Stimulated activated CD8-positive, alpha-beta memory T cell treated with anti-CD3 and anti-CD28 coated beads, Interleukin-4, amount 100 ng/mL, for 48 hours (primary cell): Measurements from ENCODE around the gene PPRC1.

Experiments used
- DNase-seq: peaks from one replicate; pipeline ENCODE4 v3.0.0-alpha.2; 2020

PPRC1 gene, protein sequence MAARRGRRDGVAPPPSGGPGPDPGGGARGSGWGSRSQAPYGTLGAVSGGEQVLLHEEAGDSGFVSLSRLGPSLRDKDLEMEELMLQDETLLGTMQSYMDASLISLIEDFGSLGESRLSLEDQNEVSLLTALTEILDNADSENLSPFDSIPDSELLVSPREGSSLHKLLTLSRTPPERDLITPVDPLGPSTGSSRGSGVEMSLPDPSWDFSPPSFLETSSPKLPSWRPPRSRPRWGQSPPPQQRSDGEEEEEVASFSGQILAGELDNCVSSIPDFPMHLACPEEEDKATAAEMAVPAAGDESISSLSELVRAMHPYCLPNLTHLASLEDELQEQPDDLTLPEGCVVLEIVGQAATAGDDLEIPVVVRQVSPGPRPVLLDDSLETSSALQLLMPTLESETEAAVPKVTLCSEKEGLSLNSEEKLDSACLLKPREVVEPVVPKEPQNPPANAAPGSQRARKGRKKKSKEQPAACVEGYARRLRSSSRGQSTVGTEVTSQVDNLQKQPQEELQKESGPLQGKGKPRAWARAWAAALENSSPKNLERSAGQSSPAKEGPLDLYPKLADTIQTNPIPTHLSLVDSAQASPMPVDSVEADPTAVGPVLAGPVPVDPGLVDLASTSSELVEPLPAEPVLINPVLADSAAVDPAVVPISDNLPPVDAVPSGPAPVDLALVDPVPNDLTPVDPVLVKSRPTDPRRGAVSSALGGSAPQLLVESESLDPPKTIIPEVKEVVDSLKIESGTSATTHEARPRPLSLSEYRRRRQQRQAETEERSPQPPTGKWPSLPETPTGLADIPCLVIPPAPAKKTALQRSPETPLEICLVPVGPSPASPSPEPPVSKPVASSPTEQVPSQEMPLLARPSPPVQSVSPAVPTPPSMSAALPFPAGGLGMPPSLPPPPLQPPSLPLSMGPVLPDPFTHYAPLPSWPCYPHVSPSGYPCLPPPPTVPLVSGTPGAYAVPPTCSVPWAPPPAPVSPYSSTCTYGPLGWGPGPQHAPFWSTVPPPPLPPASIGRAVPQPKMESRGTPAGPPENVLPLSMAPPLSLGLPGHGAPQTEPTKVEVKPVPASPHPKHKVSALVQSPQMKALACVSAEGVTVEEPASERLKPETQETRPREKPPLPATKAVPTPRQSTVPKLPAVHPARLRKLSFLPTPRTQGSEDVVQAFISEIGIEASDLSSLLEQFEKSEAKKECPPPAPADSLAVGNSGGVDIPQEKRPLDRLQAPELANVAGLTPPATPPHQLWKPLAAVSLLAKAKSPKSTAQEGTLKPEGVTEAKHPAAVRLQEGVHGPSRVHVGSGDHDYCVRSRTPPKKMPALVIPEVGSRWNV (N-terminal part only)

GRCh38 chr10:102132563-102133372 lies at the start of gene PPRC1:
TSS of gene PPRC1 (plus strand) at chr10:102133040. CDS start at chr10:102133069, 29 bp downstream.
- peak; percentile 96 for DNase-seq

DNA sequence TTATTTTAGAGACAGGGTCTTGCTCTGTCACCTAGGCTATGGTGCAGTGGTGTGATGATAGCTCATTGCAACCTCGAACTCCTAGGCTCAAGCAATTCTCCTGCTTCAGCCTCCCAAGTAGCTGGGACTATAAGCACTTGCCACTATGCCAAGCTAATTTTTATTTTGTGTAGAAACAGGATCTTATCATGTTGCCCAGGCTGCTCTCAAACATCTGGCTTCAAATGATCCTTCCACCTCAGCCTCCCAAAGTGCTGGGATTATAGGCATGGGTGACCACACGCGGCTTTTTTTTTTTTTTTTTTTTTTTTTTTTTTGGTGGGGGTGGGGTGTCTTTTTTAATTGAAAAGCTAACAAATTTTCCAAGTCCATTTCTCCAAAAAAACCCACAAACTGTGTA lies 49.3 kb upstream of the PPRC1 start:
- DNase-seq: no peak

DNA sequence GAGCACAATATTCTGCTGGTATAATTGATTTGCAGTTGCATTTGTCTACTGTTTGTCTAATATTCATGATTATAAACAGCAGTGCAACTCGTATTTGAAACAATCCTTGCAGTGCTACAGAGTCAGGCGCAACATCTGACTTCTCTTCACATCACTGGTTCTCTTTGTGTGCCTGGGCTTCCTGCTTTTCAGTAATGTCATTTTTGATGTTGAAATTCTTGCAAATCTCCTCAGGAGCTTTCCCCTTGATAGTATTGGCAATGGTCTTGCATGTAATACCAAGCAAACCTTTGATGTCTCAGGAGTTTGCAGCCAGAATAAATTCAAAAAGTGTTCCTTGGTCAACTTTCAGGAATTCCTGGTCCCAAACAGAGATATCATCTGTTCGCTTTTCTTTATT lies 47.5 kb upstream of the PPRC1 start:
- no peak for DNase-seq

DNA sequence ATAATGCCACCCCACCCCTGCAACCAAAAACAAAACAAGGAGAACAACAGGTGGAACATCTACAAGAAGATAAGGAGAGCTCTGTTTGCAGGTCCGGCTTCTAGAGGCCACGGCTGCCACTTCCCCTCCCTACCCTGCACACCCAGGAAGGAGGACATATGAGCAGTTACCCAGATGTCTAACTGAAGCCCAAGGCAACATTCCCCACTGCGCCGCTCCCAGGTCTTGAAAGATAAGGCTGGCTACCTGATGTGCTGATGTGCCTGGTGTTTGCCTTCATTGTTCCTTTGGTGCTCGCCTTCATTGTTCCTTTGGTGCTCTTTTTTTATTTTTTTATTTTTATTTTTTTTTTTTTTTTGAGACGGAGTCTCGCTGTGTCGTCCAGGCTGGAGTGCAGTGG lies 46.6 kb upstream of the PPRC1 start:
- DNase-seq: no peak

GRCh38 chr10:102090772-102091171 lies 42.1 kb upstream of the PPRC1 start:
- no peak for DNase-seq

DNA sequence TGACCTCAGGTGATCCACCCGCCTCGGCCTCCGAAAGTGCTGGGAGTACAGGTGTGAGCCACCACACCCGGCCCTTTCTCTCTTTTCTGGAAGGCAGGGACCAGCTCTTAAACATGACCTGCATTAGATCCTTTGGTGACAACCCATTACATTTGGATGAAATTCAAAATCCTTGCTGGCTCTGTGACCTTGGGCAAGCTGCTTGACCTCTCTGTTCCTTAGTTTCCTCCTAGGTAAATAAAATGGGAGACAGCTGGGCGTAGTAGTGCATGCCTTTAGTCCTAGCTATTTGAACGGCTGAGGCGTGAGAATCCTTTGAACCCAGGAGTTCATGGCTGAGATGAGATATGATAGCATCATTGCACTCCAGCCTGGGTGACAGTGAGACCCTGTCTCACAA lies 36.4 kb upstream of the PPRC1 start:
- no peak for DNase-seq

- no peak for DNase-seq
Measured at GRCh38 chr10:102101152-102101551, 31.7 kb upstream of the PPRC1 start.

DNA sequence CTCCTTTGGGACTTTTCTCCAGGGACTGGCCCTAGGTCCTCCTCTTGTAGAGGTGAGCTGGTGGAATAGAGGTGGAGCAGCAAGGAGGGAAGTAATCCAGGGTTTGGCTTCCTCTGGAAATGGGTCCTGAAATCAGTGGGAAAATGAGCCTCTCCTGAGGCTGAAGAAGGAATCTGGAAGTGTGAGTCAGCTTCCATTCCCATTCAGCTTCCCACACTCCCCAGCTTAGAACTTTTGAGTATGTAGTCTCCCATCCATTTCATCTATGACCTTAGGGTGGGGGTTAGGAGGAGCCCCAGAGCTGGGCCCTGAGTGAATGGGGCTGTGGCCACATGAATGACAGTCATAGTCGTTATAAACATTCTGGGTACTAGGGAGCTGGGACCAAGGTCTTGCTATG lies 30.4 kb upstream of the PPRC1 start:
- no peak for DNase-seq

DNA sequence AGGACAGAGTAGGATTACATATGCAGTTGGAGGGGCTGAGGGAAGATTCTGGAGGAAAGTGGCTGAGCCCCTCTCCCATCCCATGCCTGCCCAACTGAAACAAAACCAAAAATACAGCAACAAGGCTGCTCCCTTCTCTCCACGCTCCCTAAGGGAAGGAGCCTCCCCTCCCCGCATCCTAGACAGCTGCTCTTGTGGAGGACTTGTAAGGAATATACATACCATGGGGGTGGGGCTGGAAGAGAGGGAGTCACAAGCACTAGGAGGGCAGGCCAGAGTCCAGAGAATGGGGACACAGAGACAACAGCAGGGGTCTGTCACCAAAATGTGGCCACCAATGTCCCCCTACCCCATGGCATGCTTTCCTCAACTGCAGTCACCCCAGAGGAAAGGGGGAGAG lies 25.8 kb upstream of the PPRC1 start:
- DNase-seq: no peak

GRCh38 chr10:102109166-102110116 lies 23.4 kb upstream of the PPRC1 start:
- DNase-seq: no peak

DNA sequence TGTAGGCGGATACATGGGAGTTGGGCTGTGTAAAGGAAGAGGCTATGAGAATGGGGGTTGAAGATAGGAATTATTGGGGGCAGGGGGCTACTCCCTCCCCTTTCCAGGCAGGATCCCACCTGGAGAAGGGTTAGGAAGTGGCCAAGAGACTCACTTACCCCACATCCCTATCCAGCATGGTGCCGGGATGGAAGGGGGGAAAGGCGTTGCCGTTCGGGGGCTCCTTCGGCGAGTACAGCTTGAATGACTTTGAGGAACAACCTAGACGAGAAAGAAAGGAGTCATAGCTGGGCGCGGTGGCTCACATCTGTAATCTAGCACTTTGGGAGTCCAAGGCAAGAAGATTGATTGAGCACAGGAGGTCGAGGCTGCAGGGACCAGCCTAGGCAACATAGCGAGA lies 21.6 kb upstream of the PPRC1 start:
- no peak for DNase-seq

DNA sequence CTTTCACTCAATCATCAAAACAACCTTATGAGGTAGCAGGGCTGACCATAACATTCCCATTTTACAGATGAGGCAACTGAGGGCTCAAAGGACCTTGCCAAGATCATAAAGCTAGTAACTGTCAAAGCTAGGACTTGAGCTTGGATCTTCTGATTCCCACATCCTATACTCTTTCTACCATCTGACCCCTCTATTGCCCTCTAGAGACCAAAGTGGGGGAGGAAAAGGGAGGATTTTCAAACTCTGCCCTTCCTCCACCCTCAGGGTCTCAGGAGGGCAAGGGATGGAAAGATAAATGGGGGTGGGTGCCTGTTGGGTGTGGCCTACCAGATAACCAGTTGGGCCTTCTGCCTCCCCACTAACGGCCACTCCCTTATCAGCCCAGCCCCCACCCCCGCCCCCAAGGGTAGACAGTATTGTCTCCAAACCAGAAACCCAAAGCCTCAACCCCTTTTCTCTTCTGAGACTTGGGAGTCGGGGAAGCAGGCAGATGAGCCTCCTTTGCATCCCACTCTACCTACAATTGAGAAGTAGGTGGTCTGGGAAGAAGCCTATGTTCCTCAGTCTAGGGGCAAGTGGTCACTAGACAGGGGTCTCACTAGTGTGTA lies 20.5 kb upstream of the PPRC1 start:
- no peak for DNase-seq

DNA sequence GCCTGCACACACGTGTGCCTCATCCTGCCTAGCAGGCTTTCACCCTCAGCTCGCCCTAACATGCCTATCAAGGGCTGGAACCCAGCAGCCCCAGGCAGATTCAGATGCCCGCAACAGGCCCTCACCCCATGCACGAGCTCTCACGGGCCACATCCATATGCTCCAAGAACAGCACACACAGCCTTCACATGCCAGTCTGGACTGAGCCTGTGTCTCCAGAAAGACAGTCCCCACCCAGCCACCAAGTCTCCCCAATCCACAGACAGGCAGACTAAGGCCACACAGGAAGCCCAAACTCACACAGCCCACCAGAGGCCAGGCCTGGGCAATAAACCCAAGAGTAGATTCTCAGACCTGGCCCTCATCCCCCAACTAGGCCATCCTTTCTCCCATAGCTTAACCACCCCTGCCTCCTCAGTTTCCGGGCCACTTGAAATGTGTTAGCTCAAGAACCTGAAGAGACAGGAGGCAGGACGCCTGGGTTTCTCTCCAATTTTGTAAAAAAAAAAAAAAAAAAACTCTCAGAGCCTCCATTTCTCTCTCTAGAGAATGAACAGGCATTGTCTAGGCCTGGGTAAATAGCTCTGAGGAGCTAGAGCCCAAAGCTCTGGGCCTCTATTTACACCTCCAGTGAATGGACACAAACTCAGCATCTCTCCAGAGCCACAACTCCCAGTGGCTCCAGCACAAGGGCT lies 19.4 kb upstream of the PPRC1 start:
- peak; percentile 38 for DNase-seq

GRCh38 chr10:102113956-102114857 lies 18.6 kb upstream of the PPRC1 start:
- peak; percentile 41 for DNase-seq

DNA sequence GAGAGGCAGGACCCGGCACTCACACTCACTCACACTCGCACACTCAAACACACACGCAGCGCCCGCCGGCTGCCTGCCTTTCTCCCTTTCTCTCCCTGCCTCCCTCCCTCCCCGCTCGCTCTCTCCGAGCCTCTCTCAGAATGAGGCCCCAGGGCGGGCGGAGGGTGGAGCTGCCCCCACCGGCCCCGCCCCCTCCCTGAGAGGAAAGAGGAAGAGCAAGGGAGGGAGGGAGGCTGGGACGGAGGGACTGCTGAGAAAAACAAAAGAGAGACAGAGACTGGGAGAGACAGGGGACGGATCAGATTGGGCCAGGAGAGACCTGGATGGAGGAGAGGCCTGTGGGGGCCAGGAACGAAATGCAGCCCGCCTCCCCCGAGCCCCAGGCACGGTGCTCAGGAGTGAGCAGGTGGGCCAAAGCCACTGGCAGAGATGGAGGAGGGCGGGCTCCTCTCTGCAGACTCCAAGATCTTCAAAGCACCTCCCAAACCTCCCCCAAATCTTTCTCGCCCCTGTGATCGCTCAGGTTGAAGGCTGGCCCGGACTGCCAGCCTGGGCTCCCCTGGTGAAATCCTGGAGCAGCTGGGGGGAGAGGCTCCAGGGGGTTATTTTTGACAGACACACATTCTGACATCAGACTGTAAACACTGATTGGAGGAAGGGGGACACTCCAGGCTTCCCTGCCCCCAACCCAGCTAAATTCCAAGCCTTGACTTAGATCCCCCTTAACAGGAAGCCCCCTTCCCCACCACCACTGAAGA lies 17.8 kb upstream of the PPRC1 start:
- DNase-seq: peak; percentile 90

GRCh38 chr10:102115775-102116174 lies 17.1 kb upstream of the PPRC1 start:
- DNase-seq: no peak

GRCh38 chr10:102116656-102117055 lies 16.2 kb upstream of the PPRC1 start:
- no peak for DNase-seq
